IPS DF 19.7 (cell line): Measurements from ENCODE around the gene FBXW8.

Experiments used
- DNase-seq: peaks from one replicate; pipeline ENCODE4 v3.0.0-alpha.2; 2013; ENCODE audit warnings: low read depth, low spot score

The FBXW8 gene

DNA sequence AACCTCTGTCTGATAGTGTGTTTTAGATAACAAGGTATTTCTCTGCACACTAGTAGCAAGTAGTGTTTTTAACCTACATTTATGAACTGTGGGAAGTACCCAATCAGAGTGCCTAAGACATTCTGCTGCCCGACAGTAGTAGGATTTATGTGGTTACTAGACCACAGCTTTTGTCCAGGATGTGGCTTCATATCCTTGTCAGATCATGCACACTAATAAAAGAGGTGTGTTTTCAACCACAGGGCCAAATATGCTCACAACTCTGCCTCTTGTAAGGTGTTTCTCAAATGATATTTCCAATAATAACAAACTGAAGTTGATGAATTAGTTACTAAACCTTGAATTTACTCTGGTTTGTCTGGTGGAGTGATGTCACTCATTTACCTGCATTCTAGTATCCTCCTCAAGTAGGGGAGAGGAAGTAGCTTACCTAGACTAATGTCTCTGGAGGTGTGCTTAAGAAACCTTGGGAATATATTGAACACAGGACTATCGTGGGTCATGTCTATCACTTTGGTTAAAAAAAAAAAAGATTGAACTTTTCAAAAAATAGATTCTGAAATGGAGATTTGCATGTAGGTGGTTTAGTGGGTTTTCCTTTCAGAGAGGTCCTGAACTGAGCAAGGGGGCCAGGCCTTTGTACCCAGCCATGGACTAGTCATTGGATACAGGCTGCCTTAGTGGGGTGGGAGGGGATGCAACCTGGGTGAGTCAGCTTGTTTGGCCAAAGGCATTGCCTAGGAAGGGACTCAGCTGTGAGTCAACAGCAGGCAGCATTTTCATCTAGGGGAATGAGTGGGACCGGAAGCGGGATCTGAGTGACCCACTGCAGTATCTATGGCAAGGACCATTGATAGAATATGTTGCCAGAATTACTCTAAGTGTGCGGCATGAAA, 14.1 kb downstream of the FBXW8 start:
- DNase-seq: no peak

DNA sequence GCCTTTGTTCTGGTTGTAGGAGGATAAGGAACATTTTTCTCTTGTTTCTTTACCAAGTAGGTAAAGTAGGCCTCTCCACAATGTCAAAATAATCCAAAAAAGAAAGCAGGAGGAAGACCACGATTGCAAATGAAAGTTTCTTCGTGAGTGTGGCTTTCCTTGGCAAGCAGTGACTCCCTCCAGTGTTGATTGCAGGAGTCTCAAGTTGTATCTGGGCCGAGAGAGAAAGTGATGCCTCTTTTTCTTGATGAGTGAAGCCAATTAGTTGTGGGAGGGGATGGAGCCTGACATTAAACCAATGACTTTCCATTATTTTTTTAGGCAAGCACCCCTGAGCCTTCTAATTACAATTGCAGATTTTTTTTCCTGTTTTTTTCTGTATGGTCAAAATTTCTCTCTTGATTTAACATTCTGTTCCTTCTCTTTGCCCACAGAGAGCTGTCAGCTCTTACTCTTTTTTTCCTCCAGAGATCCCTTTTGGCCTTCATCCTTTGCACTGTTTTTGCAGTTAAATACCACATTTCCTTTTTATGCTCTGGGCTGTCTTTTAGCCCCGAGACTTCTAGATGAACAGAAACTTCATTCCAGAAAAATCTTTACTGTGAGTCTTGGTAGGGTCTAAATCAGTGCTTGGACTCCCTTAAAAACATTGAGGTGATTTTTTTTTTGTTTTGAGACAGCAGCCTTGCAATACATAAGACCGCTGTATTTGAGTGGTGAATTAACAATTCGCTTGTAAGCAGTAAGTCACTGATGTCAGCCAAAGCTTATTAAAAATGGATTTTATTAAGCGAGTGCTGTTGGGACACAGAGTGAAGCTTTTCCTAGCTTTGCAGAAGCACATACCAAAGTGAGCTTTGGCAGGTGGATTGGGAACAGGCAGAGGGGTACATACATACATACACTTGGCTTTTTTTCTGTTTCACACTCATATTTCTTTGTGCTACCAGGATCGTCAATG, 15.8 kb downstream of the FBXW8 start:
- no peak for DNase-seq

DNA sequence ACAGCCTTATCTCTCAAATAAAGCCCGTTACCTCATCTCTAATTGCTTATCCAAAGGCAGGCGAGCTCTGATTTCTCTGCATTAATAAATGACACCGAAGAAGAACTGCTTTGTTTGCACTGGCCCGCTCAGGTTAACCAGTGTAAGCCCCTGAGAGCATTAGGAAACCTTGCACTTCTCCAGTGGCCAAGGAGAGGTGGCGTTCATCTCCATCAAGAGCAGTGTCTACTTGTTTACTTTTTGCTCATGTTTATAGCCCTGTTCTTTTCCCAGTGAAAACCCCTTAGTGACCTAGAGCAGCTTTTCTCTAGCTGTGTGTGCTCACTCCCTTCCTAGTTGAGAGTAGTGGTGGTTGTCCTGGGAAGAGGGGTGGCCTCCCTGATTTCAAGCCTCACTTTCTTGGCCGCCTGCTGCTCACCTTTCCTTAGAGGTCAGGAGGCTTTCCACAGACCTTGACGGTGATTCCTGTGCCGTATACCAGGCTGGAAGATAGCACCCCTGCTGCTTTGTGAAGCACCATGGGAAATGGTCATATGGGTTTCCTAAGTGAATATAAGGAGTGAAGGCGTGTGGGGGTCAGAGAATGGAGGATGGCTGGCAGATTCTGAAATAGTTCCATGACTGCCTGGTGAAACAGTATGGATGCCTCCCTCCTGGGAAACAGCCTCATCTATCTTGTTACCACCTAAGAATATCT, 16.6 kb downstream of the FBXW8 start:
- DNase-seq: no peak

DNA sequence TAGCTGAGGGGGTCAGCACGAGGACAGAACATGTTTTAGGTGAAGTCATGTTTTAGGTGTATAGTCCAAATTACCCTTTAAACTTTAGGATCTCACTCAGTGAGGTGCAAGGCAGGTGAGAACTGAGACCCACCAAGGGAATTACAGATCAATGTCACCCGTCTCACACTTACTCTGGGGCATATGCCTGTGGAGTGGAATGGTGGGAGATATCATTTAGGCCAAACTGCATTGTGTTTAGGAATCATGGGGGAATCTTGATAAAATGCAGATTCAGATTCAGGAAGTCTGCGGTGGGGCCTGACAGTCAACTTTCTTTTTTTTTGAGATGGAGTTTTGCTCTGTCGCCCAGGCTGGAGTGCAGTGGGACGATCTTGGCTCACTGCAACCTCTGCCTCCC, 17.8 kb downstream of the FBXW8 start:
- DNase-seq: no peak

DNA sequence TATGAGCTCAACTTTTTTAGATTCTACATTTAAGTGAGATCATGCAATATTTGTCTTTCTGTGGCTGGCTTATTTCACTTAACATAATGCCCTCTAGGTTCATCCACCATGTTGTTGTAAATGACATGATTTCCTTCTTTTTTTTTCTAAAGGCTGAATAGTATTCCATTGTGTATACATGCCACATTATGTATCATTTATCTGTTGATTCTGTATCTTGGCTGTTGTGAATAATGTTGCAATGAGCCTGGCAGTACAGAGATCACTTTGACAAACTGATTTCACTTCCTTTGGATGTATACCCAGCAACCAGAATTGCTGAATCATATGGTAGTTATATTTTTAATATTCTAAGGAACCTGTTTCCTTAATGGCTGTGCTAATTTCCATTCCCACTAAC, 19.1 kb downstream of the FBXW8 start:
- DNase-seq: no peak

DNA sequence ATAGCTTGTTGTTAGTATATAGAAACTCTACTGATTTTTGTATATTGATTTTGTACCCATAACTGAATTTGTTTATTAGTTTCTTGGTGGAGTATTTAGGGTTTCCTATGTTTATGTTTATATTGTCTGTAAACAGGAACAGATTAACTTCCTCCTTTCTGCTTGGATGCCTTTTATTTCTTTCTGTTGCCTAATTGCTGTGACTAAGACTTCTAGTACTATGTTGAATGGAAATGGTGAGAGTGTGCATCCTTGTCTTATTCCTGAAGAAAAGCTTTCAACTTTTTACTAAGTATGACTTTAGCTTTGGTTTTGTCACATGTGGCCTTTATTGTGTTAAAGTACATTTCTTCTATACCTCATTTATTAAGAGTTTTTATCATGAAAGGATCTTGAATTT, 20.9 kb downstream of the FBXW8 start:
- no peak for DNase-seq

DNA sequence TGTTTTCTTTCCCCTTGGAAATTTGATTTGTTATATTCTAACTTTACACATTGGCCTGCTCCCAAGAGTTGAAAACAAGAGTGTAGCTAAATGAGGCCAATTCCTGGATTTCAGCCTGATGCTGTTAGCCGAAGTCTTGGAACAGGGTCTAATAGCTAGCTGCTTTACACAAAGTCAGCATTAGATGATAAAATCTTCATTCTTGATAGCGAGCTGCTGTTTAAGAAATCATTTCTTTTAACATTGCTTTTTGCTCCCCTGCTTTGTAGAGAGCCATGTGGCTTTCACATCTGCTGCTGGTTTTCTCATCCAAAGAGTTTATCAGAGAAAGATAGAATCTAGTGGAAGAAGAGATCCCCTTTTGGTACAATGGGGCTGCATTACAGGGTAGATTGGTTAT, 22.3 kb downstream of the FBXW8 start:
- DNase-seq: no peak

DNA sequence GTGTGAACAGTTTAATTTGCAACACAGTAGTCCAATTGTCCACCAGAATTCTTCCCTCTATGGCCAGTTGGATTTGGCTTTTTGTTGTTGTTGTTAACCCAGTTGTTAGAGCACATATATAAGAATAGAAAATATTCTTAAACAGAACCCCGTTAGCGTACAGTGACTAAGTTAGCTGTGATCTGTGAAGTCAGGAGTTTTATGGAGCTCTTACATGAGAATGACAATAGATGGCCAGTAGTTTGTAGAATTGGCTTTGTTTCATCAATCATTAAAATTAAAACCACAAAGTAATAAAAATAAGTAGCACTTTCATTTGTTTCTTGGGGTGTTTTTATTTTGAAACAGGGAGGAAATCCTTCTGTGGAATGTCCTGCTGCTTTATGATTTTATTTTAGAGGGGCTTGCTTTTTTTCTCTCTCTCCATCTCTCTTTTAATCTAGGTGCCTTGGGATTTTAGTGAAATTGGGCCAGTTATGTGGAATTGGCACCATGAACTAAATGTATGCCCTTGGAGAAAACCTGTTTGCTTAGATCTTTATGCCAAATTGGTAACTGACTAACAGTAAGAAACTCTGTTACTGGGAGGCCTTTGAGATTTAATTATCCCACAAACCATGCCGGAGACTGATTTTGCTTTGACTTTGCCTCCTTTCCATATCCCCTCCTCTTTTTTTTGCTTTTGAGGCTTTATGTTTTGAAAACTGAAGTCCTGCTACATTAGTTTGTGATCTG, 22.9 kb downstream of the FBXW8 start:
- no peak for DNase-seq

DNA sequence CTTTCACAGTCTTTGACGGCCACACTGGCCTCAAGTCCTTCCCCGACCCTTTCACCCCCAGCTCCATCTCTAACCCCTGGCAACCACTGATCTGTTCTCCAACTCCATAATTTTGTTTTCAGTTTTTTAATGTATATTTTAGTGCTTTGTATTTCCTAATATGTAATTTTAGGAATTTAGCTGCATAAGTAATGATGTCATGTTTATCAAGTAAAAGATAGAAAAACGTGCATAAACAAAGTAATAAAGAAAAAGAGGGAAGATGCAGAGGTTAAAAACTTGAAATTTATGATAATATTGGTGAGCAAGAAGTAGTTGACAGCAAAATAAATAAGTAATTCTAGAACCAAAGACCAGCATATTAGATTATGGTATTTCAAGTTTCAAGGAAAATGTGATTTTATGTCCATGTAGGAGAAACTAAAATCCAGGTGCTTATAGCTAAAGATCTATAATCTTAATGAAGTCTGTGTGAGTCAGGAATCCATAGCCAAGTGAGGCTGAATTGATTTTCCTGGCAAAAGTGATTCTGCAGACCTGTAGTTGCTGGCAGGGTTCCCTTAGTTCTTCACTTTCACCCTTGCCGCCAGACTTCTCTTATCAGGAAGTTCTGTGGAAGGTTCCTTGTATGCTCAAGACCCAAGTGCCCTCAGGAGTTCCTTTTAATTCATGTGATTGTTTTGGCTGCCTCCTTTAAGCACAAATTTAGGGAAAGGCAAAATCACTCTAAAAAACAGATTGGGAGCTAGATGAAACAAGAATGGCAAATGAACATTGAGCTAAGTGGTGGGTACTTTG, 24.4 kb downstream of the FBXW8 start:
- no peak for DNase-seq

DNA sequence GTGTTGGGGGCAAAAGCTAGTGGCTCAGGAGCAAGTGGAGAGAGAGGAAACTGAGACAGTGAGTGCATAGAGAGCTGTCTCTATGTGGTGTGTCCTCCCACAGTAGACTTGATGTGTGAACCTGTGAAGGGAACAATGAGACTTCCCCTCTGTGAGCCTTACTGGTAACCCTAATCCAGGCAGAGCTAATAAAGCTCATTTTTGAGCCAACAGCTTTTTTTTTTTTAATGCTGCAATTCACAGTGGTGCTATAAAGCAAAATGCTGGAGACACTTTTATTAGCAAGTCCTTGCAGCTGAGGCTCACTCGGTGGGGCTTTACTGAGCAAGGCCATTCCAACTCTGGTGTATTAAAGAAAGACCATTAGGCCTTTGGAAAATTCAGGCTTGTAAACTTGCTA, 26.9 kb downstream of the FBXW8 start:
- no peak for DNase-seq

DNA sequence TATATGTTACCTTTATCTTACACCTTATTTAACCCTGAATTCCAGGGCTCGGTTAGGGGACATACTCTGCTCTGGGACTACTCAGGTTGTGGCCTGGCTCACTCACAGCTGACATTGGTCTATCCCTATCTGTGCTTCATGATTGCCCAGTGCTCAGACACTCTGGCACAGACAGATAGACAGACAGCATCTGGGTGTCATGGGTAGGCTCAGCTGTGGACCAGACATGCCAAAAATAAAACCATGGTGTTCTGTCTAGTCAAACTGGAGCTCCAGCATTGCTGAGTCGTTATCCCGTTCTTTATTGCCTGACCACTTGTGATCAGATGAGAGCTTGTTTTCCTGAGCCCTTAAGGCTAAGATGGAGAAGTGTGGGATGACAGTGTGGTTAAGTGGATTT, 29.0 kb downstream of the FBXW8 start:
- no peak for DNase-seq

DNA sequence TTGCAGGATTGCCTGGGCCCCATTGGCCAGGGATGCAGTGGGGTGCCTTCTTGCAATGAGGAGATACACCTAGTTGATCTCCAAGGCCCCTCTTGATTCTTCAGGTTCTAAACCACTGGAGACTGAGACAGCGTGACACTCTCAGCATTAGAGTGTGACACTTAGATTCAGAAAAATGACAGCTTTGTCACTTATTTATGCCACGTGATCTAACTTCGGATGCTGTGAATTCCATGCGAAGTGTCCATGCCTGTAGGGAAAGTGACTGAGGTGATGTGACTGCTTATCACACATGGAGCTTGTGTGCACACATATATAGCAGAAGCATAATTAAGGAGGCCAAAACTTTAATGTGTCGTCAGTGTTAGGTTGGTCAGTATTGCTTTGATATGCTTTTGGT, 30.4 kb downstream of the FBXW8 start:
- DNase-seq: no peak

DNA sequence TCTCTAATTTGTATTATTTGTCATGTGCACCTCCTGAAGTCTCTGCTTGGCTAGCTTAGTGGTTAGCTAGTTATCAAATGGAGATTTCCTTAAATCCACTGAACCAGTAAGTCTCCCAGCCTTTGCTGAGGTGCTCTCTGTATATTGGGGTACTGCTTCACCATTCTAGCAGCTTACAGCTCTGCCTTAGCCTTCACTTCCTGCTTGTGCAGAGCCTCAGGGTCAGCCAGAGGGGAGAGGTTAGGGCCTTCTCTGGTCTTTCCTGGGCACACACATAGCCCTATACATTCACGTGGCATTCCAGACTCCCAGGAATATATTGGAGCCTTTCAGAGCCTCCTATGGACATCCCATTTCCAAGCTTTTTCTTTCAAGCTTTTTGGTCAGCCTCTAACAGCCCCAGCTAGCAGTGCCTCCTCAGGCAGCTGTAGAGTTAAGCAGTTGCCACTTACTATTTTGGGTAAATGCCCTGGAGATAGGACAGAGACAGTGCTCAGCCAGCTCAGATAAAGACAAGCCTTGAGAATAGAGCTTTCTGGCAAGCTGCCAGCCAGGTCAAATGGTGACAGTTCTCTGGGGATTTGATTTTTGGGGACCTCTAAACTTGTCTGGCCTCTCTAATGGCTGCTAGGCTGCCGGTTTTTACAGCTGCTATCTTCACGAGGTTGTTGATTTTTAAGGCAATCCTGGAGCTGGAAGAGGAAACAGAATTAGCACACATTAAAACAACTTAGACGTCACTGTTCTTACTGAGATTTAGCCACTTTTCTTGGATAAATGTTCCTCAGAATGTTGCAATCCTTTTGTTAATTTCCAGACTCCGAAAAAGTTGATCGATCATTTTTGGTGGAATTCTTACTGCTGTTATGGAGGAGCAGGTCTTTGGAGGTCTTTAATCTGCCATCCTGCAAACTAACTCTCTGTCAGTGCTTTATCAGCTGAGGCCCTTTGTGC, 32.9 kb downstream of the FBXW8 start:
- DNase-seq: no peak

DNA sequence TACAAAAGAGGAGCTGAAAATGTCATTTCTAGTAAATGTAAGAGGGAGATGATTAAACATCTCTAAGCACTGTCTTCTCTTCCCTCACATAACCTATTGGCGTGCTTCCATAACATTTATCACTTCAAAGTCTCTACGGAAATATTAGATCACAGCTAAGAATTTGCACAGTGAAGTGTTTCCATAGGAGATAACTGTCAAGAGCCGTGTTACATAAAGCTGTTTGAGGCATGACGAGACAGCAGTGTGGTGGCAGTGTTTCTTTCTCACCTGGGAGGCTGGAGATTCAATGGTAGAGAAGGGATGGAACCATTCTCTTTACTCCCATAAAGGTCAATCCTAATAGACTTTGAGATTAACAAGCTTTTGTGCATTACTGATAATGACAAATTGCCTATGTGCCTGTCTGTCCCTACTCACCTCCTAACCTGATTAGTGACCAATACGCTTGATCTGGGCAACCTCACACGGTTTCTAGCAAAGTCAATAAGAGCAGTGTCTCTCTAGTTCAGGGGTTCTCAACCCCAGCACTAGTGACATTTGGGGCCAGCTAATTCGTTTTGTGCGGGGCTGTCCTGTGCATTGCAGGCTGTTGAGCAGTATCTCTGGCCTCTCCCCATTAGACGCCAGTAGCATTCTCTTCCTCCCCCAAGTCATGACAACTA, 35.3 kb downstream of the FBXW8 start:
- no peak for DNase-seq

DNA sequence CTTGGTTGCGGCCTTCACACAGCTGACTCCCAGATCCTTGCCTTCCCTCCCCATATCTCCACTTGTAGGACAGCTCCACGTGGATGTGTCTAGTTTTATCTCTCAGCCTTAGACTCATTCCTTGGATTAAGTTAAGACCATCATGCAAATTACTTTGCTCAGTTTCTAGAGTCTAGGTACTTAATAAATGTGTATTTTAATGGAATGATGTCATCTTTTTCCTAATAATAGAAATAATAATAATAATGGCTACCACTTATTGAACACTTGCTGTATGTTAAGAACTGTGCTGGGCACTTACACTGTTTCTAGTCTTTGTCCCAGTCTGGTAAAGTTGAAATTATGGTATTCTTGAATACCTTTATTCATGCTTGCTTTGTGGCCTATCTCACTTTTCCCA, 37.5 kb downstream of the FBXW8 start:
- DNase-seq: no peak

DNA sequence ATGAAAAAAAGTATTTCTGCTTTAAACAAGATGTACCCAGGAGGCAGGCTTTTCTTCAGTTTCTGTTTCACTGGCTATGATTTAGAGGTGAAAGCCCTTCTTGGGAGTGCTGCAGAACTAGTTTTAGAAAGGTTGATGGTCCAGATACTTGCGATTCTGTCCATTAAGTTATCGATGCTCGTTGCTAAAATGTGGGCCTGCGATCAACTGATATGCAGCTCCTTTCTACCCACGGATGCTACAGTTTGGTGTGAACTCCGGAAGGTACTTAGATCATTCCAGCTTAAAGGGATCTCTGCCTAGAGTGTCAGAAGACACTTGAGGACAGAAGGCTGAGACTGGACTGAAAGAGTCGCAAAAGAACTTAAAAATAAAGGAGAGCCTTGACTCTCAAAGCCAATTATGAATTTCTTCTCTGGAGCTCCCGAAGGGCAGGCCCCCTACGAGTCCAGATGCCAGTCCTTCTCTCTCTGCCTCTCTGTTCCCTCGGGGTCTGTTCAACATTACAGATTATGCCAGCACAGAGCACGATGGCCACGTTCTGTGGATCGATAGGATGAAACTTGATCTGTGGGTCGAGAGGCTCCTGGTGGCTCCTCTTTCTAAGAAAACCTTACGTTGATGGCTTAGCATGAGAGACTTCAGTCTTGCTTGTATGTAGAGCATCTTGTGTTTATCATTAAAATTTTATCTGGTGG, 40.0 kb downstream of the FBXW8 start:
- no peak for DNase-seq

DNA sequence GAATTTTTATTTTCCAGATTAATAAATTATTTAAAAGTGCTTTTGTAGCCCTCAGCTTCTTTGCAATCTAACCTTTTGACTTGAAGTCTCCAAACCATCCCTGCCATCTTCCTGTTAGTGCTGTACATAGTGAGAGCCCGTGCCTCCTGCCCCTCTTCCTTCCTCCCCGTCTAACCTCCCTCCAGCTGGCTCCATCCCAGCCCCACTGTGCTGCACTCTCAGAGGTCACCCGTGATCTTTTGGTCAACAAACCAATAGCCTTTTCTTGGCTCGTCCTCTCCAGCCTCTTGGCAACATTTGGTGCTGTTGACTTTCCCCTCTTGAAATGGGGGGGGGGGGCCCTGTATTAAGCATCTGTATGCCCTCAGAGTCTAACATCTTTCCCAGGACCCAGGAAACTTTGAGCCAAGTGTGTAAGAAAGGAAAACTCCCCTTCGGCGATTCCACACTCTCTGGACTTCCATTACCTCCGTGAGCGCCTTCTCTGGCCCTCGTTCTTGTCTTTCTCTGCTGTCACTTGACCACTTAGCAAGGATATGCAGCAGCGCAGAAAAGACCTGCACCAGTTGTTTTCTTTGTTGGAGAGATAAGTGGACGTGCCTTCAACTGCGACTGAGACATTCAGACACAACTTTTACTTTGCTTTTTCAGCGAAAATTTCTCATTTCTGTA, 44.1 kb downstream of the FBXW8 start:
- DNase-seq: no peak
